GM10248 (cell line): Measurements from ENCODE around the gene SGPP2.

Experiments
- CTCF ChIA-PET: fragments of 300-600 bp; sonication (Branson Sonifier 250); formaldehyde crosslinking; extraction: SDS; loops from one replicate; lab custom pipeline; 2021; ENCODE audit warnings: antibody characterized with exemption; lab: Yijun Ruan, JAX
- POLR2A ChIA-PET: fragments of 350-650 bp; sonication (Branson Sonifier 250); formaldehyde crosslinking; extraction: SDS; loops from one replicate; lab custom pipeline; 2020; ENCODE audit warnings: antibody characterized with exemption; lab: Yijun Ruan, JAX
- DNase-seq: peaks from one replicate; pipeline ENCODE4 v3.0.0; 2012; ENCODE audit errors: extremely low spot score
- CTCF ChIP-seq: IDR thresholded peaks from 2 replicates; pipeline ENCODE4 v1.5.1; 2012; ENCODE audit warnings: mild to moderate bottlenecking, low read depth; ENCODE audit errors: extremely low read depth, missing control alignments, control extremely low read depth

SGPP2 gene

GRCh38 chr2:222459983-222460382, 35.6 kb downstream of the SGPP2 start:
- DNase-seq: no peak
- ChIA-PET CTCF (no interaction called here), POLR2A (no interaction called here)
- TF ChIP-seq CTCF: no peak

GRCh38 chr2:222465746-222466145, 41.4 kb downstream of the SGPP2 start:
- CTCF ChIA-PET: no interaction called here
- TF ChIP-seq CTCF: no peak
- POLR2A ChIA-PET: no interaction called here
- no peak for DNase-seq

- no peak for TF ChIP-seq CTCF
- ChIA-PET POLR2A (no interaction called here), CTCF (interaction anchor here (0.6 to 2.2 kb wide), 5 partner anchors 11 to 103 kb away, joined by 3 to 6 read pairs (median 4); no protein-coding TSS in a partner anchor)
- DNase-seq: no peak
These were observed 44.0 kb downstream of the SGPP2 start for GRCh38 chr2:222468346-222468745.

- ChIA-PET CTCF (interaction anchor here (1.0 kb wide), 2 partner anchors 10 to 18 kb away, joined by 3 read pairs; no protein-coding TSS in a partner anchor), POLR2A (no interaction called here)
- TF ChIP-seq CTCF: no peak
- no peak for DNase-seq
These were observed 46.6 kb downstream of the SGPP2 start for GRCh38 chr2:222470802-222471468.

- DNase-seq: no peak
- CTCF ChIA-PET: interaction anchor here (1.0 to 1.8 kb wide), 5 partner anchors 12 to 160 kb away, joined by 3 to 4 read pairs (median 4); no protein-coding TSS in a partner anchor
- no peak for TF ChIP-seq CTCF
- POLR2A ChIA-PET: no interaction called here
These were observed 53.7 kb downstream of the SGPP2 start for GRCh38 chr2:222477962-222478608.

- ChIA-PET CTCF (no interaction called here), POLR2A (no interaction called here)
- no peak for TF ChIP-seq CTCF
- DNase-seq: no peak
These were observed 55.5 kb downstream of the SGPP2 start for GRCh38 chr2:222479859-222480258.
